OCI-LY7 (cell line): Measurements from ENCODE around the gene DCP1B. TPM values are rescaled to one million over a fixed set of nuclear protein-coding genes. Genes with fewer than 3 reads are reported as not detected.

ENCODE experiments used
- BruUV-seq: library from RNA; stranded (reverse); fragments of 400-500 nt; replicated peaks from 2 replicates; lab custom pipeline; 2021; lab: Mats Ljungman, UMichigan
- CTCF ChIA-PET: fragments of 300-600 bp; sonication (Branson Sonifier 250); formaldehyde crosslinking; loops from one replicate; lab custom pipeline; 2022; ENCODE audit warnings: antibody characterized with exemption; ENCODE audit not compliant: unreplicated experiment; lab: Charles Lee
- POLR2A ChIA-PET: fragments of 300-600 bp; sonication (Branson Sonifier 250); formaldehyde crosslinking; loops from one replicate; lab custom pipeline; 2022; ENCODE audit warnings: antibody characterized with exemption; lab: Charles Lee
- DNase-seq: peaks from one replicate; pipeline ENCODE4 v3.0.0-alpha.2; 2015; ENCODE audit warnings: low spot score
- H2AFZ ChIP-seq: fragments of 200-600 bp; sonication (generic), shearing (Covaris generic); 2 replicates; pipeline ENCODE4 v1.6.1; 2014; ENCODE audit warnings: mild to moderate bottlenecking, antibody characterized with exemption, low read length, moderate library complexity
- H3K27ac ChIP-seq: fragments of 200-600 bp; sonication (generic); 2 replicates; pipeline ENCODE4 v1.5.1; 2014; ENCODE audit warnings: mixed run types, low read depth, mild to moderate bottlenecking, moderate library complexity, low read length, inconsistent platforms; ENCODE audit not compliant: poor library complexity, severe bottlenecking
- H3K36me3 ChIP-seq: fragments of 200-600 bp; sonication (generic); 2 replicates; pipeline ENCODE4 v1.6.1; 2014; ENCODE audit warnings: mild to moderate bottlenecking, antibody characterized with exemption, low read length, moderate library complexity, mixed read lengths; ENCODE audit not compliant: insufficient read depth
- H3K4me1 ChIP-seq: fragments of 200-600 bp; sonication (generic); 2 replicates; pipeline ENCODE4 v1.5.1; 2014; ENCODE audit warnings: mild to moderate bottlenecking, low read length; ENCODE audit not compliant: insufficient read depth, poor library complexity, severe bottlenecking
- H3K4me2 ChIP-seq: fragments of 200-600 bp; sonication (generic); 2 replicates; pipeline ENCODE4 v1.6.1; 2014; ENCODE audit warnings: mild to moderate bottlenecking, low read length
- H3K4me3 ChIP-seq: fragments of 200-600 bp; sonication (generic); 2 replicates; pipeline ENCODE4 v1.5.1; 2014; ENCODE audit warnings: mild to moderate bottlenecking, low read depth, low read length; ENCODE audit not compliant: poor library complexity, severe bottlenecking
- H3K79me2 ChIP-seq: fragments of 200-600 bp; sonication (generic); 2 replicates; pipeline ENCODE4 v1.6.1; 2016; ENCODE audit warnings: low read depth, mild to moderate bottlenecking, low read length, moderate library complexity, mixed read lengths; ENCODE audit not compliant: insufficient read depth
- H3K9me2 ChIP-seq: fragments of 200-600 bp; sonication (generic); 2 replicates; pipeline ENCODE4 v1.6.1; 2016; ENCODE audit warnings: mild to moderate bottlenecking, low read length, mixed read lengths; ENCODE audit not compliant: insufficient read depth
- H3K9me3 ChIP-seq: fragments of 200-600 bp; sonication (generic); 2 replicates; pipeline ENCODE4 v1.6.1; 2014; ENCODE audit warnings: mild to moderate bottlenecking, mixed run types, low read length, mixed read lengths
- H4K20me1 ChIP-seq: fragments of 200-600 bp; sonication (generic); 2 replicates; pipeline ENCODE4 v1.6.1; 2014; ENCODE audit warnings: mild to moderate bottlenecking, antibody characterized with exemption, low read length, moderate library complexity, mixed read lengths; ENCODE audit not compliant: insufficient read depth
- EZH2phosphoT487 ChIP-seq: fragments of 200-600 bp; sonication (generic); IDR thresholded peaks from 2 replicates; pipeline ENCODE4 v1.6.1; 2018; ENCODE audit warnings: low read depth, borderline replicate concordance, mild to moderate bottlenecking, mixed run types, antibody characterized with exemption, low read length, moderate library complexity, mixed read lengths
- intact Hi-C: fragments of 100-400 bp; cut with micrococcal nuclease; formaldehyde crosslinking; loops from one replicate; pipeline ENCODE4 v1.10.0; 2022; ENCODE audit not compliant: unreplicated experiment
- total RNA-seq, 2 experiments: library from RNA; depleted of rRNA in 1 of 2; stranded (reverse); fragments of >200 nt in 1 of 2; shearing (Covaris generic) in 1 of 2; gene quantifications; 2 replicates each; pipeline ENCODE4 v1.2.3, GENCODE V29; 2014 to 2022
- TF ChIP-seq, protein P1 (sequence below): fragments of 200-600 bp; sonication (generic); conservative IDR thresholded peaks from 2 replicates; pipeline ENCODE4 v1.5.1; 2014; ENCODE audit warnings: mild to moderate bottlenecking, antibody characterized with exemption, low read length, moderate library complexity, mixed read lengths

The DCP1B gene
- total RNA-seq, 2 experiments from 2014 or later = 14.2 to 15.5 TPM

DNA sequence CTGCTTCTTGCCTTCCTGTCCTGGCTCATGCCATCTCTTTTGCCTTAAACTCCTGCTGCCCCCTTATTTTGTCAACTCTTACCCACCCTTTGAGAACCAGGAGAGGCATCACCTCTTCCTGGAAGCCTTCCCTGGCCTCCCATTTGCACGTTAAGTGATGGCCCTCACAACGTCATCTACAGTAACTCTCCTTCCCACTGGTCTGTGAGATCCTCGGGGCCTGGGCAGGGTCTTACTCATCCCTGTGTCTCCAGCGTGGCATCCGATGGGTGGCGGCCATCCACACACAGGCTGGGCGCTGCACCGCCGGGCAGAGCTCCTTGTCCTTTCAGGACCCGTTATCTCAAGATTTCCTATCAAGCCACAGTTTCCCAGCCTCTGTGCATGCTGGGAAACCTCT lies 69.0 kb downstream of the DCP1B start:
- BruUV-seq = no TSS peak
- H3K9me3 ChIP-seq = no peaks in the 10 kb centered on the region
- H4K20me1 ChIP-seq = no peaks in the 10 kb centered on the region; the same call in 1 of the 2 replicates
- peaks cover 14% of the 10 kb centered on the region for H3K4me1 ChIP-seq
- no peak overlapping the region for H3K4me3 ChIP-seq
- no peak for DNase-seq
- no peaks in the 10 kb centered on the region for H3K9me2 ChIP-seq
- intact Hi-C loops = no loop called here
- no peak overlapping the region for H3K27ac ChIP-seq
- CTCF ChIA-PET = no interaction called here
- peaks cover 3% of the 10 kb centered on the region; the same call in 1 of the 2 replicates for H3K36me3 ChIP-seq
- H2AFZ ChIP-seq = no peak overlapping the region
- no peaks in the 10 kb centered on the region for H3K79me2 ChIP-seq
- TF ChIP-seq EZH2phosphoT487 = no peak
- TF ChIP-seq, protein P1, sequence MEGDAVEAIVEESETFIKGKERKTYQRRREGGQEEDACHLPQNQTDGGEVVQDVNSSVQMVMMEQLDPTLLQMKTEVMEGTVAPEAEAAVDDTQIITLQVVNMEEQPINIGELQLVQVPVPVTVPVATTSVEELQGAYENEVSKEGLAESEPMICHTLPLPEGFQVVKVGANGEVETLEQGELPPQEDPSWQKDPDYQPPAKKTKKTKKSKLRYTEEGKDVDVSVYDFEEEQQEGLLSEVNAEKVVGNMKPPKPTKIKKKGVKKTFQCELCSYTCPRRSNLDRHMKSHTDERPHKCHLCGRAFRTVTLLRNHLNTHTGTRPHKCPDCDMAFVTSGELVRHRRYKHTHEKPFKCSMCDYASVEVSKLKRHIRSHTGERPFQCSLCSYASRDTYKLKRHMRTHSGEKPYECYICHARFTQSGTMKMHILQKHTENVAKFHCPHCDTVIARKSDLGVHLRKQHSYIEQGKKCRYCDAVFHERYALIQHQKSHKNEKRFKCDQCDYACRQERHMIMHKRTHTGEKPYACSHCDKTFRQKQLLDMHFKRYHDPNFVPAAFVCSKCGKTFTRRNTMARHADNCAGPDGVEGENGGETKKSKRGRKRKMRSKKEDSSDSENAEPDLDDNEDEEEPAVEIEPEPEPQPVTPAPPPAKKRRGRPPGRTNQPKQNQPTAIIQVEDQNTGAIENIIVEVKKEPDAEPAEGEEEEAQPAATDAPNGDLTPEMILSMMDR = no peak
- no peak overlapping the region for H3K4me2 ChIP-seq
- POLR2A ChIA-PET = no interaction called here

DNA sequence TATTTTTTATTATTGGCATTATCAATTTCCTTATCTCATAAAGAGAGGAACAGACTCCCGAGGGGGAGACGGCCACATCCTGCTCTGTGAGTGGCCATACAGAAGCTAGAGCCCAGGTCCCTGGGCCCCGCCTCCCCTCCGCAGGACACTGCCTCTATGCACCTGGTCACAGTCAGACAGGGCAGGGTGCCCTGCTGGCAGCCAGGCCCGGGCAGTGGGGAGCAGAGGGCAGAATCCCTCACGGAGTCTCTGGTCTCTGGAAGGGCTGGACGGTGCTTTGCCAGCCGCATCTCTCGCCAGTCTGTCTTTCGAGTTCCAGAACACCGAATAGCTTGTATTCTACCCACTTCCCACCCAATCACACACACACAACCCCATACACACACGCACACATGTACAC lies 69.4 kb downstream of the DCP1B start:
- intact Hi-C loops = no loop called here
- no TSS peak for BruUV-seq
- H4K20me1 ChIP-seq = no peaks in the 10 kb centered on the region; the same call in 1 of the 2 replicates

DNA sequence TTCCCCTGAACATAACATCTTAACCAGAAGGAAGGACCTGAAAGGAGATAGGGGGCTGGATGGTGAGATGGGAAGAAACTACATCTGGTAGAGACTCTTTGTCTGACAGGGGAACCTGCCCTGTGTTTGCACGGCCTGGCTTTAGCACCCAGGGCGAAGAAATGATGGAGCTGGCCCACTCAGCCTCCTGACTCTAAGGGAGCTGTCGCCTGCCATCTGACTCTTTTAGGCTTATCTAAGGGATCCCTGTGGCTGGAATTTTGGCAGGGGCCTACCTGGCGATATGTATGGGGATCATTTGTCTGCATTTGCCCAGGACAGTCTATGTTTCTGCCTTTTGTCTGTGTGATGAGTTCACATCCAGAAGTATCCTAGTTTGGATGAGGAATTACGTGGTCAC lies 70.2 kb downstream of the DCP1B start:
- Histone ChIP-seq H3K4me3 (no peak overlapping the region), H4K20me1 (no peaks in the 10 kb centered on the region), H3K9me3 (no peaks in the 10 kb centered on the region), H2AFZ (0 out of 2 replicates have a peak overlapping the region, but pooled peaks have one; percentile 49), H3K9me2 (no peaks in the 10 kb centered on the region), H3K4me1 (peaks cover 26% of the 10 kb centered on the region), H3K4me2 (no peak overlapping the region), H3K36me3 (peaks cover 3% of the 10 kb centered on the region; the same call in 1 of the 2 replicates), H3K79me2 (no peaks in the 10 kb centered on the region), H3K27ac (no peak overlapping the region)
- no peak for DNase-seq
- ChIA-PET POLR2A (no interaction called here), CTCF (no interaction called here)
- intact Hi-C loops = no loop called here
- TF ChIP-seq, protein P1 = no peak
- TF ChIP-seq EZH2phosphoT487 = no peak
- BruUV-seq = no TSS peak

More for the DNA sequence above, 69.4 kb downstream of the DCP1B start:
- POLR2A ChIA-PET = no interaction called here
- Histone ChIP-seq H3K79me2 (no peaks in the 10 kb centered on the region), H3K9me3 (no peaks in the 10 kb centered on the region), H3K4me1 (peaks cover 19% of the 10 kb centered on the region), H2AFZ (no peak overlapping the region), H3K27ac (no peak overlapping the region), H3K4me2 (no peak overlapping the region), H3K9me2 (no peaks in the 10 kb centered on the region), H3K36me3 (peaks cover 3% of the 10 kb centered on the region; the same call in 1 of the 2 replicates), H3K4me3 (no peak overlapping the region)
- CTCF ChIA-PET = no interaction called here
- TF ChIP-seq EZH2phosphoT487 = no peak
- TF ChIP-seq, protein P1 = no peak
- DNase-seq = no peak
